ENCODE data around the gene SLC16A13.

GRCh38 chr17:7019839-7020519 is 15.8 kb upstream of the SLC16A13 start:
- TF ChIP-seq EZH2 (IDR thresholded peaks at IDR 0.05; ENCODE audit: borderline replicate concordance, insufficient read depth, low read depth, low read length, poor library complexity, severe bottlenecking), result no peak
- TF ChIP-seq, protein P1, sequence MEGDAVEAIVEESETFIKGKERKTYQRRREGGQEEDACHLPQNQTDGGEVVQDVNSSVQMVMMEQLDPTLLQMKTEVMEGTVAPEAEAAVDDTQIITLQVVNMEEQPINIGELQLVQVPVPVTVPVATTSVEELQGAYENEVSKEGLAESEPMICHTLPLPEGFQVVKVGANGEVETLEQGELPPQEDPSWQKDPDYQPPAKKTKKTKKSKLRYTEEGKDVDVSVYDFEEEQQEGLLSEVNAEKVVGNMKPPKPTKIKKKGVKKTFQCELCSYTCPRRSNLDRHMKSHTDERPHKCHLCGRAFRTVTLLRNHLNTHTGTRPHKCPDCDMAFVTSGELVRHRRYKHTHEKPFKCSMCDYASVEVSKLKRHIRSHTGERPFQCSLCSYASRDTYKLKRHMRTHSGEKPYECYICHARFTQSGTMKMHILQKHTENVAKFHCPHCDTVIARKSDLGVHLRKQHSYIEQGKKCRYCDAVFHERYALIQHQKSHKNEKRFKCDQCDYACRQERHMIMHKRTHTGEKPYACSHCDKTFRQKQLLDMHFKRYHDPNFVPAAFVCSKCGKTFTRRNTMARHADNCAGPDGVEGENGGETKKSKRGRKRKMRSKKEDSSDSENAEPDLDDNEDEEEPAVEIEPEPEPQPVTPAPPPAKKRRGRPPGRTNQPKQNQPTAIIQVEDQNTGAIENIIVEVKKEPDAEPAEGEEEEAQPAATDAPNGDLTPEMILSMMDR (IDR thresholded peaks at IDR 0.05), result no peak

All from B cell (primary cell).